K562 (cell line): ENCODE results near the gene KHSRP. TPM values are rescaled to one million over a fixed set of nuclear protein-coding genes. Genes with fewer than 3 reads are reported as not detected.

Experiments used
- AFF1 ChIP-seq, 2 experiments: fragments of 450-650 bp; IDR thresholded peaks; 2 replicates each; pipeline ENCODE4 v1.6.1; 2018; ENCODE audit warnings: mild to moderate bottlenecking in 2 of 2, low read depth in 1 of 2; ENCODE audit not compliant: partially characterized antibody in 2 of 2
- ELF4 ChIP-seq: fragments of 450-650 bp; formaldehyde crosslinking; IDR thresholded peaks from 2 replicates; pipeline ENCODE4 v1.4.0; 2022; ENCODE audit warnings: missing genetic modification characterization
- FUS ChIP-seq: fragments of 200-400 bp; formaldehyde crosslinking; optimal IDR thresholded peaks from 2 replicates; pipeline ENCODE3; 2017; ENCODE audit warnings: low read depth, low read length
- HDAC8 ChIP-seq: fragments of 450-650 bp; IDR thresholded peaks from 2 replicates; pipeline ENCODE4 v1.6.1; 2016; ENCODE audit warnings: mild to moderate bottlenecking, missing genetic modification characterization, moderate library complexity, missing compliant biosample characterization
- POLR2H ChIP-seq: IDR thresholded peaks from 2 replicates; pipeline ENCODE4 v1.6.1; 2016; ENCODE audit warnings: missing genetic modification characterization, low read depth, mild to moderate bottlenecking, control low read depth, missing compliant biosample characterization, moderate library complexity
- PRMT5 ChIP-seq: sonication (generic); formaldehyde crosslinking; IDR thresholded peaks from 2 replicates; pipeline ENCODE4 v1.5.0; 2020; ENCODE audit warnings: missing genetic modification reagents
- RBM25 ChIP-seq: fragments of 200-400 bp; formaldehyde crosslinking; IDR thresholded peaks from 2 replicates; pipeline ENCODE4 v1.6.1; 2018; ENCODE audit warnings: low read length, low read depth, moderate library complexity; ENCODE audit not compliant: severe bottlenecking
- STAG1 ChIP-seq: sonication (generic); formaldehyde crosslinking; IDR thresholded peaks from 2 replicates; pipeline ENCODE4 v1.5.0; 2020; ENCODE audit warnings: missing genetic modification reagents, borderline replicate concordance
- THRB ChIP-seq: fragments of 450-650 bp; formaldehyde crosslinking; conservative IDR thresholded peaks from 2 replicates; pipeline ENCODE4 v1.4.0; 2022; ENCODE audit warnings: mild to moderate bottlenecking, missing genetic modification characterization
- ZC3H8 ChIP-seq: fragments of 450-650 bp; IDR thresholded peaks from 2 replicates; pipeline ENCODE4 v1.6.1; 2017
- ZNF197 ChIP-seq: fragments of 200-800 bp; sonication (Bioruptor generic); IDR thresholded peaks from 2 replicates; pipeline ENCODE4 v1.6.1; 2016; ENCODE audit warnings: low read depth, missing genetic modification characterization, missing compliant biosample characterization
- ZNF507 ChIP-seq: conservative IDR thresholded peaks from 2 replicates; pipeline ENCODE4 v1.6.1; 2017; ENCODE audit warnings: missing genetic modification characterization, missing compliant biosample characterization
- ZNF740 ChIP-seq, 3 experiments: fragments of 200-800 bp in 1 of 3; sonication (Bioruptor generic) in 1 of 3; sonication (generic) in 1 of 3; formaldehyde crosslinking in 1 of 3; IDR thresholded peaks; 2 replicates each; pipeline versions ENCODE4 v1.6.1 to v1.8.0; 2016 to 2022; ENCODE audit warnings: mild to moderate bottlenecking in 2 of 3, missing compliant biosample characterization in 2 of 3, missing genetic modification characterization in 2 of 3, missing genetic modification reagents in 1 of 3
- polyA plus RNA-seq, 8 experiments: library from polyadenylated mRNA; depleted of rRNA in 4 of 8; stranded (reverse) in 5 of 8; unstranded in 3 of 8; fragments of >200 nt; fragmentation: Nextera tagmentation in 2 of 8; fragmentation: Illumina TruSeq in 1 of 8; extraction: Ambion mirVana in 2 of 8; extraction: Trizol in 1 of 8; gene quantifications; 2 replicates each; pipeline versions ENCODE4 v1.2.1 to v1.2.3, GENCODE V29; 2011 to 2014; ENCODE audit warnings: inconsistent platforms in 1 of 8, missing spikeins in 1 of 8
- total RNA-seq, 7 experiments: library from RNA; depleted of rRNA in 6 of 7; stranded (reverse); fragments of >200 nt in 6 of 7; fragmentation: Illumina TruSeq in 2 of 7; extraction: Trizol in 2 of 7; gene quantifications; 2 replicates each; pipeline versions ENCODE4 v1.2.1 to v1.2.3, GENCODE V29; 2011 to 2021; ENCODE audit warnings: low replicate concordance in 1 of 7
- TF ChIP-seq, protein P1 (sequence below): sonication (generic); formaldehyde crosslinking; IDR thresholded peaks from 2 replicates; pipeline ENCODE4 v1.8.1; 2022; ENCODE audit warnings: missing genetic modification reagents
- TF ChIP-seq, protein P2 (sequence below): fragments of 250-450 bp; sonication (Bioruptor Pico); IDR thresholded peaks from 2 replicates; pipeline ENCODE4 v1.4.0; 2020; ENCODE audit warnings: mild to moderate bottlenecking, moderate library complexity

The KHSRP gene
- total and polyA plus RNA-seq, 9 of the 15 experiments (the other 6 are each of a cell fraction or from before 2014, with no cell fraction given) = 4.2 to 564 (median 139) TPM

DNA sequence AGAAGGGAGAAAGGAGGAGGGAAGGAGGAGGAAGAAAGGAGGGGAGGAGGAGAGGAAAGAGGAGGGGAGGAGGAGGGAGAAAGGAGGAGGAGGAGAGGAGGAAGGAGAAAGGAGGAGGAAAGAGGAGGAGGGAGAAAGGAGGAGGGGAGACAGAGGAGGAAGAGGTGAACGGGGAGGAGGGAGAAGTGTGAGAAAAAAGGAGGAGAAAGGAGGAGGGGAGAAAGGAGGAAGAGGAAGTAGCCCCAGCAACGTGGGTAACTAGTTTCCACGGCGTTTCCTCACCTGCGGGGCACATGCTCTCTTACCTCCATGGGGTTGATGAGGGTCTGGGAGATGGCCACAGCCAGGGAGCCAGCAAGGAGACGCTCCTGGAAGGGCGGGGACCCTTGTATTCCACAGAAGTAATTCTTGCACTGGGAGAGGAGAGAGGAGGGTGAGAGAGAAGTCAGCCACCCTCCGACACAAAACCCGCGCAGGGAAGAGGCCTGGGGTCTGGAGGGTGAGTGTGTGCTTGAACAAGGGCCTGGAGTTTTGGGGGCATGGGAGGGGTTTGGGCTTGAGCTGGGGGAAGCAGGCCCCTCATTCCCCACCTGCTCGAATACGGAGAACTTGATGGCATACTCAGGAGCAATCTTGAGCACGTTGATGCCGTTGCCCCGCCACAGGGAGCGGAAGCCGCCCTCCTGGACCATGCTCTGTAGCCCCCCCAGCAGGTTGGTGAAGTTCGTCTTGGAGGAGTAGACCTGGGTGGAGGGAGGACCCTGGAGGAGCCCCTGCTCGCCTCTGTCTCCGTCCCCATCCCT is 5.0 kb upstream of the KHSRP start (continued):
- peak; percentile 83 for TF ChIP-seq THRB (CRISPR knock-in tag)
- TF ChIP-seq ZNF197 (CRISPR knock-in tag) = no peak
- TF ChIP-seq ZNF740 (CRISPR knock-in tag; IDR thresholded peaks at IDR 0.05) = peak; percentile 62; the same call in 1 of the 2 replicates
- no peak for TF ChIP-seq ZNF740 (tag; IDR thresholded peaks at IDR 0.05)
- TF ChIP-seq STAG1 (CRISPR knock-in tag) = no peak
- peak; percentile 90 for TF ChIP-seq ELF4 (CRISPR knock-in tag)
- TF ChIP-seq, protein P1, sequence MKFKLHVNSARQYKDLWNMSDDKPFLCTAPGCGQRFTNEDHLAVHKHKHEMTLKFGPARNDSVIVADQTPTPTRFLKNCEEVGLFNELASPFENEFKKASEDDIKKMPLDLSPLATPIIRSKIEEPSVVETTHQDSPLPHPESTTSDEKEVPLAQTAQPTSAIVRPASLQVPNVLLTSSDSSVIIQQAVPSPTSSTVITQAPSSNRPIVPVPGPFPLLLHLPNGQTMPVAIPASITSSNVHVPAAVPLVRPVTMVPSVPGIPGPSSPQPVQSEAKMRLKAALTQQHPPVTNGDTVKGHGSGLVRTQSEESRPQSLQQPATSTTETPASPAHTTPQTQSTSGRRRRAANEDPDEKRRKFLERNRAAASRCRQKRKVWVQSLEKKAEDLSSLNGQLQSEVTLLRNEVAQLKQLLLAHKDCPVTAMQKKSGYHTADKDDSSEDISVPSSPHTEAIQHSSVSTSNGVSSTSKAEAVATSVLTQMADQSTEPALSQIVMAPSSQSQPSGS = no peak
- peak in 1 of 2 experiments; percentile 37 for TF ChIP-seq AFF1 (IDR thresholded peaks at IDR 0.05; ENCODE audit: low read depth in 1 of 2, partially characterized antibody in 2 of 2)
- no peak for TF ChIP-seq HDAC8
- no peak for TF ChIP-seq ZNF507 (tag)
- TF ChIP-seq, protein P2, sequence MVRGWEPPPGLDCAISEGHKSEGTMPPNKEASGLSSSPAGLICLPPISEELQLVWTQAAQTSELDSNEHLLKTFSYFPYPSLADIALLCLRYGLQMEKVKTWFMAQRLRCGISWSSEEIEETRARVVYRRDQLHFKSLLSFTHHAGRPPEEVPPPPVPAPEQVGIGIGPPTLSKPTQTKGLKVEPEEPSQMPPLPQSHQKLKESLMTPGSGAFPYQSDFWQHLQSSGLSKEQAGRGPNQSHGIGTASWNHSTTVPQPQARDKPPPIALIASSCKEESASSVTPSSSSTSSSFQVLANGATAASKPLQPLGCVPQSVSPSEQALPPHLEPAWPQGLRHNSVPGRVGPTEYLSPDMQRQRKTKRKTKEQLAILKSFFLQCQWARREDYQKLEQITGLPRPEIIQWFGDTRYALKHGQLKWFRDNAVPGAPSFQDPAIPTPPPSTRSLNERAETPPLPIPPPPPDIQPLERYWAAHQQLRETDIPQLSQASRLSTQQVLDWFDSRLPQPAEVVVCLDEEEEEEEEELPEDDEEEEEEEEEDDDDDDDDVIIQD (CRISPR knock-in tag) = no peak
- no peak for TF ChIP-seq PRMT5
- TF ChIP-seq FUS = no peak
- TF ChIP-seq ZC3H8 = peak; percentile 58; the same call in 1 of the 2 replicates
- no peak for TF ChIP-seq RBM25
- TF ChIP-seq POLR2H = no peak
